Naive thymus-derived CD8-positive, alpha-beta T cell (primary cell): ENCODE measurements around the gene PPFIA2. TPM values are rescaled to one million over a fixed set of nuclear protein-coding genes. Genes with fewer than 3 reads are reported as not detected.
A peak's percentile ranks its signal among the peaks of the same experiment; 100 is the strongest.

Source experiments
- ATAC-seq, 2 donors: fragments of 150-1000 bp; cut with Tn5 transposase in 1 of 2; sonication (Bioruptor Pico), chemical (Tn5 transposase) in 1 of 2; 1 replicate in 1 of 2; 2 replicates in 1 of 2; pipeline ENCODE4 v1.10.0; 2021; ENCODE audit warnings: mild to moderate bottlenecking in 2 of 2, moderate library complexity in 2 of 2
- POLR2A ChIA-PET: fragments of 350-600 bp; sonication (Branson Sonifier 250); formaldehyde crosslinking; loops from one replicate; lab custom pipeline; 2021; ENCODE audit warnings: antibody characterized with exemption; lab: Charles Lee
- DNase-seq, 10 donors: peaks; one replicate each; pipeline versions ENCODE4 v3.0.0 to v3.0.0-alpha.2; 2020 to 2022
- H3K27ac Mint-ChIP-seq, 10 donors: one replicate each; pipeline ENCODE4 v1.8.0; 2020 to 2022; ENCODE audit warnings: mild to moderate bottlenecking in 10 of 10, mixed read lengths in 10 of 10, moderate library complexity in 4 of 10, inconsistent platforms in 1 of 10
- H3K27me3 Mint-ChIP-seq, 5 donors: one replicate each; pipeline ENCODE4 v1.8.0; 2021 to 2022; ENCODE audit warnings: mixed read lengths in 5 of 5
- H3K36me3 Mint-ChIP-seq, 3 donors: one replicate each; pipeline ENCODE4 v1.8.0; 2020 to 2022; ENCODE audit warnings: mixed read lengths in 3 of 3, mild to moderate bottlenecking in 2 of 3, inconsistent platforms in 1 of 3
- H3K4me1 Mint-ChIP-seq, 4 donors: one replicate each; pipeline ENCODE4 v1.8.0; 2021 to 2022; ENCODE audit warnings: mixed read lengths in 4 of 4
- H3K4me3 Mint-ChIP-seq, 10 donors: one replicate each; pipeline ENCODE4 v1.8.0; 2020 to 2022; ENCODE audit warnings: mild to moderate bottlenecking in 10 of 10, mixed read lengths in 10 of 10, moderate library complexity in 6 of 10, inconsistent platforms in 1 of 10
- H3K9me3 Mint-ChIP-seq, 9 donors: one replicate each; pipeline ENCODE4 v1.8.0; 2020 to 2022; ENCODE audit warnings: mixed read lengths in 9 of 9, mild to moderate bottlenecking in 3 of 9, inconsistent platforms in 1 of 9, moderate library complexity in 1 of 9
- polyA plus RNA-seq, 3 donors: library from polyadenylated mRNA; unstranded; fragments of 300-500 nt; fragmentation: Illumina TruSeq; gene quantifications; one replicate each; pipeline ENCODE4 v1.2.3, GENCODE V29; 2021
- total RNA-seq, 8 experiments: library from RNA in 2 of 8; stranded (reverse) in 2 of 8; gene quantifications; one replicate each; pipeline ENCODE4 v1.2.3 and lab custom pipeline; 2021 to 2026

PPFIA2 gene
- total RNA-seq: not detected
- polyA plus RNA-seq: not detected
- 0 to 0.17 (median 0) reads per million in 6 experiments for total RNA-seq (lab: John Stamatoyannopoulos, UW)

DNA sequence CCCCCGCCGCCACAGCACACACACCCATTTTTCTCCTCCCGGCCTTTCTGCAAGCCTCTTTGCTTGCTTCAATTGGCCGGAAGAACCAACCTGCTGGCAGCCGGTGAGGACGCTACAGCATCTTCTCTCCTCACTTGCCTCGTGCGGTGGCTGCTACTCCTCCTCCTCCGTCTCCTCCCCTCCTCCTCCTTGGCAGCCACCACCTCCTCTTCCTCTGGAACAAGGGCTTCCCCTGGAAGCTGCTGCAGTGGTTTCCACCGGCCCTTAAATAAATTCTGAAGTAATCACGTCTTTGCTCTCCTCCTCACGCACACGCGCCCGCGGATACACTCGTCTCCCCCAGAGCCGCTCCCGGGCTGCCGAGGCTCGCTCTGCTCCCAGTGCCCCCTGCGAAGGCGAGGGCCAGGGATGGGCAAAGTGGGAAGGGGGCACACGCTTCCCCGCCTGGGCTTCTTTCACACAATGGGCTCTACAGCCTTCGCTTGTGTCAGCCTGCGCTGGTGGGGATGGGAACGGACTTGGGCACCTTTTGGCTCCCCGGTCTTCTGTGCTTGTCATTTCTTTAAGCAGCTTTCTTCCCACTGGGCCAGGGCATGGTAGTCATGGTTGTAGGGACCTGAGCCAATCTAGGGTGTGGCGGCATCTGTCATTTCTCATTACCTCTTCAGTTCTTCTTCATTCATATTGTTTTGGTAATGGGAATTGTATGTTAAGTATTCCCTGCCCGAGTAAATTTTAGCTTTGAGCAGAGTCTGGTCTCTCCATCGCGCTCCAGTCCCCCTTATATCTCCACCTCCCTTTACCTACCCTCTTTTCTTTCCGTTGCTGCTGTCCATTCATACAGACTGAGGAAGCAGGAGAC, at the start of gene PPFIA2:
TSS of gene PPFIA2 (minus strand) at position 161 of the 862 bp plus-strand sequence.
- Mint-ChIP-seq H3K27me3 (peaks cover 20 to 50% (median 39%) of the 10 kb centered on the region in 5 donors), H3K36me3 (no peaks in the 10 kb centered on the region), H3K27ac (no peak within 1 kb of the TSS), H3K4me1 (peaks cover 11 to 21% (median 14%) of the 10 kb centered on the region in 4 donors), H3K4me3 (peak within 1 kb of the TSS; percentile 63 to 86 (median 80)), H3K9me3 (no peaks in the 10 kb centered on the region)
- POLR2A ChIA-PET: no interaction called here
- ATAC-seq: peak; percentile 80 to 82
- DNase-seq: peak in 8 of 10 donors; percentile 4 to 63 (median 18)

DNA sequence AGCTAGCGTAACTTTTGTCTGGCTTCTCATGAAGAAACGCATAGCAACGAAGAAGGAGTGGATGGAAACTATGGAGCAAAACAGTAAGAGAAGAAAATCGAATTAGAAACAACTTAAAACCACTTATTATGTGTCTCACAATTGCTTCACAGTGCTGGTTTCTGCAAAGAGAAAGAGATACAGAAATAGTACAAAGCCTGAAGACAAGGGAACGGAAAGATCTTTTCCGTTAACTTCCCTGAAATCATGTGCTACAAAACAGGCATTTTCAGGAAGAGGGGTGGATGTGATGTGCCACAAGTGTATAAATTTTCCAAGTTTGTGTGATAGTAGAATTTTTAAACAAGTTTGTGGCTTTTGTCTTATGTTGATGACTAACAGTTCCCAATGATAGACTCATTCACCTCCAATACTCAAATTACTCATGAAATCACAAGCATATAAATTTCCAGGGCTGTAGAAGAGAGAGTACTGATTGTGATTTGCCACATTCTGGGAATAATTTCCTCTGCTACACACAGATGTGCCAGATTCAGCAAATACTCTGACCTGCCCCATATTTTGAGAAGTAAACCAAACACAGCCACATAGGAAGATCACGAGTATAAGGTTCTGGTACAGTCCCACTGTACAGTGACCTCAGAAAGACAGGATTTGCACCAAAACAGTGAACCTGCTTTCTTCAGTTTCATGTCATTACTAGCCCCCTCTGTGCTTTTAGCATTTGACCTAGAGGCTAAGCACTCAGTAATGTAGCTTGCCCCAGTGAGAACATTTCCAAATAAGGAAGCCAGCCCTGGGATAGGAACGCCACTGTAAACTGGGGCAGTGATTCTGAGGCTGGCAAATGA, 41.4 kb upstream of the PPFIA2 start:
- no peaks in the 10 kb centered on the region for H3K36me3 Mint-ChIP-seq
- POLR2A ChIA-PET: no interaction called here
- ATAC-seq (no peak), DNase-seq (no peak)
- peaks cover 0 to 2% (median 0%) of the 10 kb centered on the region in 9 donors for H3K9me3 Mint-ChIP-seq
- H3K27ac Mint-ChIP-seq: no peak overlapping the region
- no peaks in the 10 kb centered on the region for H3K4me1 Mint-ChIP-seq
- peaks cover 5 to 12% (median 7%) of the 10 kb centered on the region in 5 donors for H3K27me3 Mint-ChIP-seq
- H3K4me3 Mint-ChIP-seq: no peak overlapping the region

DNA sequence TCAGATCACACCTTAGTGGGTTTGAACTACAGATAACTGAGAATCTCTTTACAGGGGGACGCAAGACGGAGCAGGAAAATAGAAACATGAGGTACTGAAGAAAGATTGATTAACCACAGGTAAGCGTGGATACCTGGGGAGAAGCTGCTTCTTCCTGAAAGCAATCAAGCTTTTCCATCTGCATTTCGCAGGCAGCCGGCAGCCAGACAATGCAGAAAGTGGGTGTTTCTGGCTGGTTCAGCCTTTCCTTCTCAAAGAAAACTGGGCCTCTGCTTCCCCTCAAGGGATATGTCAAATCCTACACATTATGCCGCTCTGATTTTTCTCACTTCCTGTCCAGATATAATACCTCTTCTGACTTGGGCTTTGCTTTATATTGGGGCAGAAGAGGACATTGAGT, 39.1 kb upstream of the PPFIA2 start:
- no peaks in the 10 kb centered on the region for H3K9me3 Mint-ChIP-seq
- ATAC-seq: no peak
- POLR2A ChIA-PET: no interaction called here
- H3K27me3 Mint-ChIP-seq: peaks cover 5 to 12% (median 9%) of the 10 kb centered on the region in 5 donors
- DNase-seq: no peak
- no peaks in the 10 kb centered on the region for H3K4me1 Mint-ChIP-seq
- H3K4me3 Mint-ChIP-seq: no peak overlapping the region
- no peaks in the 10 kb centered on the region for H3K36me3 Mint-ChIP-seq
- H3K27ac Mint-ChIP-seq: no peak overlapping the region

DNA sequence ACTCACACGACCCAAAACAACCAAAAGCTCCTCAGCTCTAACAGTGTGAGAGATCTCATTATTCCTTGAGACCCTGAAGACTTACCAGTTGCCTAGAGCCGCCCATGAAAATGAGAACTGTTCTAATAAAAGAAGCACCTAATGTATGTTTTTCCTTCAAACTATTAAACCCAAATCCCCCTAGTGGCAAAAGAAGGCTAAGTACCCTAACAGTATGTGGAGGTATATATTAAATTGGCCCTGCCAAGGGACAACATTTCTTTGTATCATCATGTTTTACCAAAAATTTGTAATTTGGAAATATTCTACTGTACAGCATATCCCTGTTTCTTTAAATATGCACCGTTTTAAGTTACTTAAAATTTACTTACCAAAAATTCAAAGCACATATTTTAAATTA, 38.0 kb upstream of the PPFIA2 start:
- no peaks in the 10 kb centered on the region for H3K9me3 Mint-ChIP-seq
- H3K27ac Mint-ChIP-seq: no peak overlapping the region
- ATAC-seq (no peak), DNase-seq (peak in 1 of 10 donors; percentile 3)
- POLR2A ChIA-PET: no interaction called here
- no peaks in the 10 kb centered on the region for H3K4me1 Mint-ChIP-seq
- peaks cover 5 to 13% (median 9%) of the 10 kb centered on the region in 5 donors for H3K27me3 Mint-ChIP-seq
- H3K36me3 Mint-ChIP-seq: no peaks in the 10 kb centered on the region
- H3K4me3 Mint-ChIP-seq: no peak overlapping the region

DNA sequence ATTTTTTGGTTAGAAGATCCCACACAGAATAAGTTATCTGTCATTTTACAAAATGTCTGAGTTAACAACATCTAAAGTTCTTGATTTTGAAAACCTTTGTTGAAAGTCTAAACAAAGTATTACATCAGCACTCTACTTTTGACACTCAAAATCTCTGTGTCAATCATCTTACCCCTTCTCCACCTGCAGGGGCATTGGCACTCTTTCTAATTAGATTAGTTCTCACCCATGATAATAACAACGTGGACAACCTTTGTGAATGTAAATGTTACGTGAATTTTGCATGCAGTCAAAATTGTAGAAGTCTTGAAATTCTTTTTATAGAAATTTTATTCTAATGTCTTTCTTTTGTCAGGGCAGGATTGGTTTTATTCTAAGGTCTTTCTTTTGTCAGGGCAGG, 33.5 kb upstream of the PPFIA2 start:
- no peak overlapping the region for H3K27ac Mint-ChIP-seq
- H3K4me3 Mint-ChIP-seq: no peak overlapping the region
- ATAC-seq (no peak), DNase-seq (no peak)
- POLR2A ChIA-PET: no interaction called here
- H3K27me3 Mint-ChIP-seq: peaks cover 0 to 10% (median 3%) of the 10 kb centered on the region in 5 donors
- no peaks in the 10 kb centered on the region for H3K9me3 Mint-ChIP-seq
- no peaks in the 10 kb centered on the region for H3K4me1 Mint-ChIP-seq
- no peaks in the 10 kb centered on the region for H3K36me3 Mint-ChIP-seq

DNA sequence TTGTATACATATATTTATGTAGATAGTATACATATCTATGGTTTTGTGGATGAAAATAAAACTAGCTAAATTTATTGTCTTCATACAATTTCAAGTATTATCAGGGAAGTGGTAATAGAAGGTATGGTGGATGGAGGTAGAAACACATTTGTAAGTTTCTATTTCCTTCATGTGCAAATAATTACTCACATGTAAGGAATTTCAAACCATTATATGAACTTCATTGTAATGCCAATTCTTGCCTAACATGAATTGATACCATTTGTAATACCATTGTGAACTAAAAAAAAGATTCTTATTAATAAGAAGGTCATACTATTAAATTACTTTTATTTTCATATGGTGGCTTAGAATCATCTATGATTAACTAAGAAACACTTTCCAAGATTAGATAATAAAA, 20.1 kb upstream of the PPFIA2 start:
- H3K4me1 Mint-ChIP-seq: no peaks in the 10 kb centered on the region
- H3K27me3 Mint-ChIP-seq: peaks cover 0 to 1% (median 0%) of the 10 kb centered on the region in 5 donors
- POLR2A ChIA-PET: no interaction called here
- H3K36me3 Mint-ChIP-seq: no peaks in the 10 kb centered on the region
- no peak overlapping the region for H3K4me3 Mint-ChIP-seq
- ATAC-seq (no peak), DNase-seq (no peak)
- H3K27ac Mint-ChIP-seq: no peak overlapping the region
- no peaks in the 10 kb centered on the region for H3K9me3 Mint-ChIP-seq

DNA sequence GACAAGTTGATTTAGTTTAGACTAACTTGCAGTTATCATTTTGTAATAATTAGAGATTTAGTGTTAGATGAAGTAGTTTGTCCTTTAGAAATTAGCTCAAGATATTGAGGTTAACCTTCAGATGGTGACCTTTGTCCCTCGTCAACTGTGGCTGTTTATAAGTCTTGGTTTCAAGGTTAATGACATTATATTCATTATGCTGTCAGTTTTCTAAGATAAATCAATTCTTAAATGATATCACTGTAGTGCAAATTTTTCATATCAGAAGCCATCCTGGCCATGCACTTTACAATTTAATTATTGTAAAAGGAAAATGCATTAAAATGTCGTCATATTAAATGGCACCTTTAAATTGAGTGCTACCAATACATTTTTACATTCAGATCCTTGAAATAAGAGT, 19.6 kb upstream of the PPFIA2 start:
- Mint-ChIP-seq H3K4me3 (no peak overlapping the region), H3K27ac (no peak overlapping the region), H3K27me3 (peaks cover 1 to 6% (median 3%) of the 10 kb centered on the region in 5 donors), H3K9me3 (no peaks in the 10 kb centered on the region), H3K36me3 (no peaks in the 10 kb centered on the region), H3K4me1 (no peaks in the 10 kb centered on the region)
- POLR2A ChIA-PET: no interaction called here
- ATAC-seq (no peak), DNase-seq (no peak)

DNA sequence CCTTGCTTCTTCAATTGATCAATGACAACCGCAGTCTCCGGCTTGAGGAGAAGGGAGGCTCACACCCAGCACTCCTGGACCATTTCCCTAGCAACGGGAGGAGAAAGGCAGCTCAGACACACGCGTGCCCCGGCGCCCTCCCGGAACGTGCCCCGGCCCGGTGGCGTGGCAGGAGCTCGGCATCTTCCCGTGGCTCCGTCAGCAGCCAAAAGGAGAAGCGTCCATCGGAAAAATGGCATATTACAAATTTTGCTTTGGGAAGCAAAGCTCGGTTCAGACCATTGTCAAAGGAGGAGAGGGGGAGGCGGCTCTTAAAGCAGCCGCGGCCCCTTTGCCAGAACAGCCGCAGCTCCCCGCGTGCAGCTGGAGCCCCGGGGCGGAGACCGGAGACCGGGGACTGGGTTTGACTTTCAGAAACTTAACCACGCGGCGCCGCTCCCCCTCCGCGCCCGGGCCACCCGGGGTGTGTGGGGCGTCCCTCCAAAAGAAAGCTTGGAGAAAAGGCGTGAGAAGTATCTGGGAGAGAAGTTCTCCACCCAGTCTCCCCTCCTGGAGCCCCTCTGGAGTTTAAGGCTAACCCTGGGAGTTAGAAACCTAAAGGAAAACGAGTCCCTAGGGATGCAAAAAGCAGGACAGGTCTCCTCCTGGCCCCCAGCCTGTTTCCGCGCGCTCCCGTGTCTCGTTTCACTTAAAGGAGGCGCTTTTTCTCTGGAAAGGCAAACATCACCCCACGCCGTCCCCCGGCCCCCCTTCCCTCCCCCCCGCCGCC, 545 bp downstream of the PPFIA2 start:
- Mint-ChIP-seq H3K9me3 (no peaks in the 10 kb centered on the region), H3K36me3 (no peaks in the 10 kb centered on the region), H3K27ac (no peak overlapping the region), H3K4me3 (peak overlapping the region; percentile 63 to 86 (median 80)), H3K27me3 (peaks cover 23 to 48% (median 39%) of the 10 kb centered on the region in 5 donors), H3K4me1 (peaks cover 11 to 21% (median 14%) of the 10 kb centered on the region in 4 donors)
- POLR2A ChIA-PET: no interaction called here
- peak in 5 of 10 donors; percentile 10 to 23 (median 22) for DNase-seq
- ATAC-seq: peak; percentile 70 to 75

DNA sequence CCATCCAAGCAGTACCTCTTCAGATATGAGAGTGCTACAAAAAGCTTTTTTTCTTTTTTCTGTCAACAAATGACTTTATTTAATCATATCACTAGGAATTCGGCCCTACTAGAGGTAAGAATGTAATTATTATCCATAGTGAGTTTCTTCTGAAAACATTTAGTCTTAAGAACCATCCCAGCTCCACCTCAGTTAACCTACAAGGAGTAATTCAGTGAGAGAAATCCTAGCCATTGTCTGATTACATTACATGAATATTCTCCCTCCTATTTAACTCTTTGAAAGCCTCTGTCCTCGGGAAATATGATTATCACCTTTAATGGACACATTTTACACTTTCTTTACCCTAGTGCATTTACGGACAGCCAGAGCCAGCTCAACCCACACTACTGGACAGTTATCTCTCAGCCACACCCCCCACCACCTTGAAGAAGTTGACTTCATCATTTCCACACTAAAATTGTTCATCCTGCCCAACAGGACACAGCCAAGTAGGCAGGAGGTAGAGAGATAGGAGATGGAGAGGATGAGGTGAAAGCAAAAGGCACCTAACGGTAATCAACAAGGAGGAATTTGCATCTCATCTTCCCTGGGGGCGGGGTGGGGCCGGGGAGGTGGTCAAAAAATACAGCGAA, 1.3 kb downstream of the PPFIA2 start:
- POLR2A ChIA-PET: no interaction called here
- Mint-ChIP-seq H3K4me3 (peak overlapping the region; percentile 24 to 86 (median 70)), H3K27ac (peak overlapping the region in 1 of 10 donors; percentile 37), H3K9me3 (no peaks in the 10 kb centered on the region), H3K36me3 (no peaks in the 10 kb centered on the region), H3K27me3 (peaks cover 22 to 41% (median 33%) of the 10 kb centered on the region in 5 donors), H3K4me1 (peaks cover 11 to 21% (median 14%) of the 10 kb centered on the region in 4 donors)
- no peak for DNase-seq
- no peak for ATAC-seq

DNA sequence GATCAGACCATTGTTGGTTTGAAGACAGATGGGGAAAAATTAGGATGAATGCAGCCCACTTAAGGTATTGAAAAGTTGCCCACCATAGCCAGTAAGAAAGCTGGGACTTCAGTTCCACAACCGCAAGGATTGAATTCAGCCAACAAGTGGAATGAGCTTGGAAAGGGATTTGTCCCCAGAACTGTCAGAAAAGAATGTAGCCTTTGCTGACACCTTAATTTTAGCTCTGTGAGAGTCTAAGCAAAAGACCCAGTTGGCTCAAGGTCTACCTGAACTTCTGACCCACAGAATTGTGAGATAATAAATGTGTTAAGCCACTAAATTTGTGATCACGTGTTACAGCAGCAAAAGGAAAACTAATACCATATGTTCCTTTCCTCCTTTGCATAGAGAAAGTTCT, 29.4 kb downstream of the PPFIA2 start:
- no peaks in the 10 kb centered on the region for H3K9me3 Mint-ChIP-seq
- H3K4me3 Mint-ChIP-seq: no peak overlapping the region
- no peak for ATAC-seq
- no peaks in the 10 kb centered on the region for H3K4me1 Mint-ChIP-seq
- DNase-seq: no peak
- H3K27ac Mint-ChIP-seq: no peak overlapping the region
- POLR2A ChIA-PET: no interaction called here
- no peaks in the 10 kb centered on the region for H3K36me3 Mint-ChIP-seq
- H3K27me3 Mint-ChIP-seq: peaks cover 2 to 17% (median 3%) of the 10 kb centered on the region in 5 donors

DNA sequence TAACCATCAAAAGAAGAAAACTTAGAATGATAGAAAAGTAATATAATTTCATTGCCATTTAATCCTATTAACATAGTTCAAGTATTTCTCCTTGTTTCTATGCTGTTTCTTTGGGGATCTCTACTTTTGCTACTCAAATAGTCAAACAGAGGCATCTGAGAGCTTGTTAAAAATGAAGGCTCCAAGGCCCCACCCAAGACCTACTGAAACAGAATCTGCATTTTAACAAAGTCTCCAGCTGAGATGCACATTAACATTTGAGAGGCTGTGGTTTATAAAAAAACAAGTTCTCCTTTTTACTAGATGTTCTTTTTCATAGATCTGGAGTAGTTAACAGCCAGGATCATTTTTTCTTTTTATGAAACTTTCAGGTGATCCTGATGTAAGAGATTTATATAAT, 31.8 kb downstream of the PPFIA2 start:
- Mint-ChIP-seq H3K4me1 (no peaks in the 10 kb centered on the region), H3K36me3 (no peaks in the 10 kb centered on the region), H3K4me3 (no peak overlapping the region), H3K9me3 (no peaks in the 10 kb centered on the region), H3K27me3 (peaks cover 2 to 26% (median 10%) of the 10 kb centered on the region in 5 donors), H3K27ac (no peak overlapping the region)
- ATAC-seq (no peak), DNase-seq (no peak)
- POLR2A ChIA-PET: no interaction called here

DNA sequence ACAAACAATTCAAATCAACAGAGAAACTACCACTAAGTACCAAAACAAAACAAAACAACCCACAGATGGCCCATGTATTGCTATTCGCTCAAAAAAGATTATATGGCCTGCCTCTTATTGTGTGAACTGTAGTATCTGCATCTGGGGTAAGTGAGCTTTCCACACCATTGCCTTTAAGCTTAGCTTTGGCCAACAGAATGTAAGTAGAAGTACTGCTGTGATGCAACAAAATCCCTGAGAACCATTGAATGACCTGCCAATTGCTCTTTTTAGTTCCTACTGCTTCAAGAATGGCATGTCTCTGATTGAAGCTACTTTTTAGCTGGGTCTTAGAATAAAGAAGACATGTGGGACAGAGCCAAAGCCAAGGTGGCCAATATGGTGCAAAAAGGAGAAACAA, 32.5 kb downstream of the PPFIA2 start:
- Mint-ChIP-seq H3K4me1 (no peaks in the 10 kb centered on the region), H3K27me3 (peaks cover 5 to 34% (median 10%) of the 10 kb centered on the region in 5 donors), H3K36me3 (no peaks in the 10 kb centered on the region), H3K9me3 (no peaks in the 10 kb centered on the region), H3K4me3 (no peak overlapping the region), H3K27ac (no peak overlapping the region)
- POLR2A ChIA-PET: no interaction called here
- DNase-seq (no peak), ATAC-seq (no peak)
